ENCODE data around the gene PRCC.

PRCC gene

DNA sequence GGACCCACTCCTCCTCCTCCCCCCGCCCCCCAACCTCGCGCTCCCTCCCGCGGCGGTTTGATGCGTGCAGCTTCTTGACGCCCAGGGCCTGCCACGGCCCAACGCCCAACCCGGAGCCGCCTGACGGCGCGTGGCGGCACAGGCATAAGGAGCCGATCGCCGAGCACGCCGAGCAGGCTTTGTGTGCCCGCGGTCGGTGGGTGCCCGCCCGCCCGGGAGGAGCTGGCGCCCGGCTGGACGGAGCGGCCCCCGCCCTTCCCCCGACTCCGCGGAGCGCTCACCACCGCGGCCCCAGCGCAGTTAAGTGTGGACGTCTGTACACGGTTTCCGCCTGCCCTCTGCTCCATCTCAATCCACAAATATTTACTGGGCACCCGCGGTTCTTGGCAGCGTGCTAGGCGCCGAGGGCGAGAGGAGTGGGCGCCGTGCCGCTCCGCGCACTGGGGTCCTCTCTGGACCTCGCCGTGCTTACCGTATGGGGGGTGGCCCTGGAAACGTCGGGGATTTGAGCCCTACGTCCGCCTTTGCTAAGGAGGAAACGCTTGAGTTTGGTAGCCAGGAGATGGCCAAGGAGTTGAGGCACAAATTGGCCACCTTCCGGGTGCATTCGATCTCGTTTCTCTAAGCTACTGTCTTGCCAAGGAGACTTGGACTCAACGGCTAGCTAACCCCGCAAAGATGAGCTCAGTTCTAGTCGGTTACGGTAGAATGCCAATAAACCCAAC is 15.4 kb upstream of the PRCC start:
- Histone ChIP-seq H3K27ac (replicated peaks; ENCODE audit: low read length) (peak overlapping the region; percentile 72), H3K36me3 (replicated peaks in 1 of 2; ENCODE audit: control insufficient read depth in 2 of 2, insufficient read depth in 2 of 2, low read length in 2 of 2) (peaks cover 2 to 23% of the 10 kb centered on the region in 2 donors), H2AFZ (ENCODE audit: low read length) (peak overlapping the region; percentile 88), H3K4me2 (ENCODE audit: insufficient read depth, low read length, poor library complexity, severe bottlenecking) (peak overlapping the region; percentile 52), H3K79me1 (ENCODE audit: low read depth, low read length) (peaks cover 8% of the 10 kb centered on the region), H3K9ac (ENCODE audit: low read depth, low read length, poor library complexity) (peak overlapping the region; percentile 98), H2BK15ac (ENCODE audit: low read length) (peak overlapping the region; percentile 87), H4K91ac (ENCODE audit: low read depth, low read length, poor library complexity) (peak overlapping the region; percentile 93), H3K4me3 (ENCODE audit: low read length in 2 of 2) (peak overlapping the region; percentile 83 to 90), H3K27me3 (ENCODE audit: control insufficient read depth in 3 of 3, insufficient read depth in 3 of 3, low read depth in 1 of 3, low read length in 3 of 3) (no peaks in the 10 kb centered on the region), H3K18ac (ENCODE audit: low read length) (peak overlapping the region; percentile 99), H3K4ac (ENCODE audit: low read length) (peak overlapping the region; percentile 87), H2AK5ac (ENCODE audit: low read depth, low read length) (peak overlapping the region; percentile 10), H3K23ac (ENCODE audit: low read depth, low read length, poor library complexity) (peak overlapping the region; percentile 92), H3K14ac (ENCODE audit: low read length) (peak overlapping the region; percentile 86), H3K4me1 (ENCODE audit: control insufficient read depth in 2 of 2, insufficient read depth in 1 of 2, low read depth in 1 of 2, low read length in 2 of 2) (peaks cover 26 to 36% of the 10 kb centered on the region in 2 donors), H2BK12ac (ENCODE audit: low read length) (peak overlapping the region; percentile 7), H2BK5ac (ENCODE audit: low read length) (peak overlapping the region; percentile 92), H4K8ac (ENCODE audit: low read depth, low read length) (peak overlapping the region; percentile 83), H3K9me3 (replicated peaks in 1 of 2; ENCODE audit: control insufficient read depth in 2 of 2, insufficient read depth in 1 of 2, low read depth in 1 of 2, low read length in 2 of 2) (no peaks in the 10 kb centered on the region), H2BK120ac (ENCODE audit: low read depth, low read length) (peak overlapping the region; percentile 82)
- DNase-seq (ENCODE audit: low spot score): peak; percentile 94
- WGBS, 2 donors (ENCODE audit: extremely low coverage in 2 of 2, insufficient read length in 2 of 2, insufficient replicate concordance in 1 of 2): no CpG with 5 or more reads among the region's 68 CpGs

DNA sequence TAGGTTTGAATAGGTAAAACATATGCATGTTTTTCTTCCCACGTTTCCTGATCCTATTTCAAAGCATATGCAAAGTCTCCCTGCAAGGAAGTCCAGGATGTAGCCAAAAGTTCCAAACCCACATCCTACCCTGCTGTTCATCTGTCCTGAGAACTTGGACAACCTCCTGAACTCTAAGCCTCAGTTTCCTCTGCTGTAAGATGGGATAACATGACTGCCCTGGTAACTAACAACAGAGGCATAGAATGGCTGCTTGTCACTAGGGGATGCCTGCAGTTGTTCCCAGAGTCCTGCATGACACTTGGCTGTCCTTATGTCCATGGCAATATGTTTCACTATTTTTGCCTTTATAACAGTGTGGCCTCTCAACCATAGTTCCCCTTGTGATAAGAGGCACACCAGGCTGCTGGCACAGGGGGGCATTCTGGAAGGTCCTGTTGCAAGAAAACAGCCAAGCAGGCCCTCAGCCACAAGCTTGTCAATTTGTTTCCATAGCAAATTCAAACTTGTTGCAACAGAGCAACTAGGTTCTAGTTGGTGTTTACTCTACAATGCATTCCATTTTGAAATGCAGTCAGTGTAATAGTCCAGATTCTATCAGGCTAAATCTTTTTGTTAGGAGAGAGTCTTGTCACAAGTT is 14.4 kb upstream of the PRCC start:
- Histone ChIP-seq H3K4ac (ENCODE audit: low read length) (no peak overlapping the region), H4K8ac (ENCODE audit: low read depth, low read length) (no peak overlapping the region), H2AK5ac (ENCODE audit: low read depth, low read length) (no peak overlapping the region), H2BK15ac (ENCODE audit: low read length) (no peak overlapping the region), H3K4me1 (ENCODE audit: control insufficient read depth in 2 of 2, insufficient read depth in 1 of 2, low read depth in 1 of 2, low read length in 2 of 2) (peaks cover 22 to 28% of the 10 kb centered on the region in 2 donors), H4K91ac (ENCODE audit: low read depth, low read length, poor library complexity) (no peak overlapping the region), H3K4me3 (ENCODE audit: low read length in 2 of 2) (peak overlapping the region; percentile 0 to 83), H3K4me2 (ENCODE audit: insufficient read depth, low read length, poor library complexity, severe bottlenecking) (no peak overlapping the region), H2BK120ac (ENCODE audit: low read depth, low read length) (no peak overlapping the region), H3K14ac (ENCODE audit: low read length) (no peak overlapping the region), H3K79me1 (ENCODE audit: low read depth, low read length) (peaks cover 8% of the 10 kb centered on the region), H2BK5ac (ENCODE audit: low read length) (no peak overlapping the region), H2BK12ac (ENCODE audit: low read length) (no peak overlapping the region), H3K23ac (ENCODE audit: low read depth, low read length, poor library complexity) (no peak overlapping the region), H3K18ac (ENCODE audit: low read length) (no peak overlapping the region), H3K27me3 (ENCODE audit: control insufficient read depth in 3 of 3, insufficient read depth in 3 of 3, low read depth in 1 of 3, low read length in 3 of 3) (no peaks in the 10 kb centered on the region), H3K27ac (replicated peaks; ENCODE audit: low read length) (no peak overlapping the region), H3K9ac (ENCODE audit: low read depth, low read length, poor library complexity) (no peak overlapping the region), H2AFZ (ENCODE audit: low read length) (no peak overlapping the region), H3K9me3 (replicated peaks in 1 of 2; ENCODE audit: control insufficient read depth in 2 of 2, insufficient read depth in 1 of 2, low read depth in 1 of 2, low read length in 2 of 2) (no peaks in the 10 kb centered on the region), H3K36me3 (replicated peaks in 1 of 2; ENCODE audit: control insufficient read depth in 2 of 2, insufficient read depth in 2 of 2, low read length in 2 of 2) (peaks cover 2 to 23% of the 10 kb centered on the region in 2 donors)
- no peak for DNase-seq (ENCODE audit: low spot score)
- no CpG with 5 or more reads among the region's 1 CpG for WGBS, 2 donors (ENCODE audit: extremely low coverage in 2 of 2, insufficient read length in 2 of 2, insufficient replicate concordance in 1 of 2)

DNA sequence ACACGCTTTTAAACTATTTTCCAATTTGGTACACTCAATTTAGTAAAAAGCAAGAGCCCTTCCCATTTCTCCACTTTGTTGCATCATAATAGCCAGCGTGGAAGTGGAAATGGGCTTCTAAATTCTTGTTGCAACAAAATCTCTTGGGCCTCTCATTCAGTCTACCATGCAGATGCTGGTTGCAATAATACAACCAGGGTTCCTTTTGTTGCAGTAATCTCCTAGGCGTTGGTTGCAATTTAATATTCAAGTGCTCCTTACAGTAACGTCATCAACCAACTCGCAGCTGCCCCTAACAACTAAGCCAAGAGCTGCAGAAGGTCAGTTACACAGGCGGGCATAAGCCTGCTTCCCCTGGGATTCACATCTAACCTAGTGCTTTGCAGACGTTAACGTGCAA is 13.1 kb upstream of the PRCC start:
- Histone ChIP-seq H4K8ac (ENCODE audit: low read depth, low read length) (no peak overlapping the region), H2BK120ac (ENCODE audit: low read depth, low read length) (no peak overlapping the region), H2BK15ac (ENCODE audit: low read length) (no peak overlapping the region), H3K4me3 (ENCODE audit: low read length in 2 of 2) (no peak overlapping the region), H3K27ac (replicated peaks; ENCODE audit: low read length) (no peak overlapping the region), H4K91ac (ENCODE audit: low read depth, low read length, poor library complexity) (no peak overlapping the region), H2AFZ (ENCODE audit: low read length) (no peak overlapping the region), H3K9me3 (replicated peaks in 1 of 2; ENCODE audit: control insufficient read depth in 2 of 2, insufficient read depth in 1 of 2, low read depth in 1 of 2, low read length in 2 of 2) (no peaks in the 10 kb centered on the region), H2BK12ac (ENCODE audit: low read length) (no peak overlapping the region), H3K4me2 (ENCODE audit: insufficient read depth, low read length, poor library complexity, severe bottlenecking) (no peak overlapping the region), H2BK5ac (ENCODE audit: low read length) (no peak overlapping the region), H3K18ac (ENCODE audit: low read length) (no peak overlapping the region), H3K9ac (ENCODE audit: low read depth, low read length, poor library complexity) (no peak overlapping the region), H3K4ac (ENCODE audit: low read length) (no peak overlapping the region), H3K23ac (ENCODE audit: low read depth, low read length, poor library complexity) (no peak overlapping the region), H3K27me3 (ENCODE audit: control insufficient read depth in 3 of 3, insufficient read depth in 3 of 3, low read depth in 1 of 3, low read length in 3 of 3) (no peaks in the 10 kb centered on the region), H3K14ac (ENCODE audit: low read length) (no peak overlapping the region), H2AK5ac (ENCODE audit: low read depth, low read length) (no peak overlapping the region), H3K4me1 (ENCODE audit: control insufficient read depth in 2 of 2, insufficient read depth in 1 of 2, low read depth in 1 of 2, low read length in 2 of 2) (peaks cover 10 to 15% of the 10 kb centered on the region in 2 donors), H3K79me1 (ENCODE audit: low read depth, low read length) (peaks cover 8% of the 10 kb centered on the region), H3K36me3 (replicated peaks in 1 of 2; ENCODE audit: control insufficient read depth in 2 of 2, insufficient read depth in 2 of 2, low read length in 2 of 2) (peaks cover 2 to 16% of the 10 kb centered on the region in 2 donors)
- no peak for DNase-seq (ENCODE audit: low spot score)
- WGBS, 2 donors (ENCODE audit: extremely low coverage in 2 of 2, insufficient read length in 2 of 2, insufficient replicate concordance in 1 of 2): no CpG with 5 or more reads among the region's 8 CpGs

DNA sequence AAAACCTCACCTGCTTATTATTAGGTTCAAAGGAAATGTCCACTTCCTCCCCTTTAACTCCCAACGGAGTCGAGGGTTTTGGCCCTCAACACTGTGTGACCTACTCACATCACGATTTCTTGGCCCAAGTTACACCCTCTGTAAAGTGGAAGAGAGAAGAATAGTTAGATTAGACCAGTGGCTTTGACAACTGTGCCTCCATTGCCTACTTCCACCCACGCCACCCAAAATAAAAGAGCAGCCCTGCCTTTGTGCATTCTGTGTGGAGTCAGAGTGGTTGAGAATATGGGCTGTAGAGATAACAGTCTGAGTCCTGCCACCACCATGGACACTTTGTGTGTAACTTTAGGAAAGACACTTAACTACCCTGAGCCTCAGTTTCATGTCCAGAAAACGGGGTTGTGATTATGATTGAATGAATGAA is 11.8 kb upstream of the PRCC start:
- H2BK15ac ChIP-seq (ENCODE audit: low read length): no peak overlapping the region
- H3K4me2 ChIP-seq (ENCODE audit: insufficient read depth, low read length, poor library complexity, severe bottlenecking): no peak overlapping the region
- H2BK120ac ChIP-seq (ENCODE audit: low read depth, low read length): no peak overlapping the region
- H3K4ac ChIP-seq (ENCODE audit: low read length): no peak overlapping the region
- H2AK5ac ChIP-seq (ENCODE audit: low read depth, low read length): no peak overlapping the region
- no peaks in the 10 kb centered on the region for H3K9me3 ChIP-seq (replicated peaks in 1 of 2; ENCODE audit: control insufficient read depth in 2 of 2, insufficient read depth in 1 of 2, low read depth in 1 of 2, low read length in 2 of 2)
- H3K27ac ChIP-seq (replicated peaks; ENCODE audit: low read length): no peak overlapping the region
- peaks cover 2 to 7% of the 10 kb centered on the region in 2 donors for H3K36me3 ChIP-seq (replicated peaks in 1 of 2; ENCODE audit: control insufficient read depth in 2 of 2, insufficient read depth in 2 of 2, low read length in 2 of 2)
- H3K14ac ChIP-seq (ENCODE audit: low read length): no peak overlapping the region
- H3K79me1 ChIP-seq (ENCODE audit: low read depth, low read length): peaks cover 8% of the 10 kb centered on the region
- no peak overlapping the region for H2BK12ac ChIP-seq (ENCODE audit: low read length)
- no peak overlapping the region for H2BK5ac ChIP-seq (ENCODE audit: low read length)
- H4K8ac ChIP-seq (ENCODE audit: low read depth, low read length): no peak overlapping the region
- WGBS, 2 donors (ENCODE audit: extremely low coverage in 2 of 2, insufficient read length in 2 of 2, insufficient replicate concordance in 1 of 2): no CpG with 5 or more reads among the region's 5 CpGs
- H3K4me1 ChIP-seq (ENCODE audit: control insufficient read depth in 2 of 2, insufficient read depth in 1 of 2, low read depth in 1 of 2, low read length in 2 of 2): peaks cover 7 to 8% of the 10 kb centered on the region in 2 donors
- H3K9ac ChIP-seq (ENCODE audit: low read depth, low read length, poor library complexity): no peak overlapping the region
- H4K91ac ChIP-seq (ENCODE audit: low read depth, low read length, poor library complexity): no peak overlapping the region
- no peak overlapping the region for H3K4me3 ChIP-seq (ENCODE audit: low read length in 2 of 2)
- H3K23ac ChIP-seq (ENCODE audit: low read depth, low read length, poor library complexity): no peak overlapping the region
- no peaks in the 10 kb centered on the region for H3K27me3 ChIP-seq (ENCODE audit: control insufficient read depth in 3 of 3, insufficient read depth in 3 of 3, low read depth in 1 of 3, low read length in 3 of 3)
- no peak for DNase-seq (ENCODE audit: low spot score)
- no peak overlapping the region for H2AFZ ChIP-seq (ENCODE audit: low read length)
- no peak overlapping the region for H3K18ac ChIP-seq (ENCODE audit: low read length)

All from neuronal stem cell (in vitro differentiated cells).